ENCODE data around the gene CCDC54. TPM values are rescaled to one million over a fixed set of nuclear protein-coding genes. Genes with fewer than 3 reads are reported as not detected.

The CCDC54 gene
- total RNA-seq, 4 donors from 2014 or later = not detected

GRCh38 chr3:107414325-107414964 is 37.2 kb downstream of the CCDC54 start:
- Histone ChIP-seq H3K36me3 (no peaks in the 10 kb centered on the region), H3K27me3 (no peaks in the 10 kb centered on the region), H3K9me3 (peaks cover 0 to 6% (median 0%) of the 10 kb centered on the region in 3 donors), H3K27ac (no peak overlapping the region), H3K4me1 (no peaks in the 10 kb centered on the region), H3K4me3 (no peak overlapping the region)
- 100% methylated on average over 1 of the region's 1 CpG for WGBS, 2 donors
- DNase-seq = no peak
- intact Hi-C loops (cut with DNase I) = no loop called here
- TF ChIP-seq, protein P1, sequence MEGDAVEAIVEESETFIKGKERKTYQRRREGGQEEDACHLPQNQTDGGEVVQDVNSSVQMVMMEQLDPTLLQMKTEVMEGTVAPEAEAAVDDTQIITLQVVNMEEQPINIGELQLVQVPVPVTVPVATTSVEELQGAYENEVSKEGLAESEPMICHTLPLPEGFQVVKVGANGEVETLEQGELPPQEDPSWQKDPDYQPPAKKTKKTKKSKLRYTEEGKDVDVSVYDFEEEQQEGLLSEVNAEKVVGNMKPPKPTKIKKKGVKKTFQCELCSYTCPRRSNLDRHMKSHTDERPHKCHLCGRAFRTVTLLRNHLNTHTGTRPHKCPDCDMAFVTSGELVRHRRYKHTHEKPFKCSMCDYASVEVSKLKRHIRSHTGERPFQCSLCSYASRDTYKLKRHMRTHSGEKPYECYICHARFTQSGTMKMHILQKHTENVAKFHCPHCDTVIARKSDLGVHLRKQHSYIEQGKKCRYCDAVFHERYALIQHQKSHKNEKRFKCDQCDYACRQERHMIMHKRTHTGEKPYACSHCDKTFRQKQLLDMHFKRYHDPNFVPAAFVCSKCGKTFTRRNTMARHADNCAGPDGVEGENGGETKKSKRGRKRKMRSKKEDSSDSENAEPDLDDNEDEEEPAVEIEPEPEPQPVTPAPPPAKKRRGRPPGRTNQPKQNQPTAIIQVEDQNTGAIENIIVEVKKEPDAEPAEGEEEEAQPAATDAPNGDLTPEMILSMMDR (IDR thresholded peaks at IDR 0.05) = no peak
- TF ChIP-seq POLR2A (IDR thresholded peaks at IDR 0.05) = no peak

- 90 to 94% methylated on average over 3 of the region's 3 CpGs for WGBS, 2 donors
- no peak overlapping the region for H3K27ac ChIP-seq
- H3K9me3 ChIP-seq = no peaks in the 10 kb centered on the region
- H3K27me3 ChIP-seq = no peaks in the 10 kb centered on the region
- H3K4me3 ChIP-seq = no peak overlapping the region
- TF ChIP-seq POLR2A (IDR thresholded peaks at IDR 0.05) = no peak
- TF ChIP-seq, protein P1 (IDR thresholded peaks at IDR 0.05) = no peak
- DNase-seq = no peak
- intact Hi-C loops (cut with DNase I) = no loop called here
- H3K36me3 ChIP-seq = no peaks in the 10 kb centered on the region
- H3K4me1 ChIP-seq = peaks cover 0 to 3% (median 0%) of the 10 kb centered on the region in 3 donors
Measured at GRCh38 chr3:107416138-107416537, 38.9 kb downstream of the CCDC54 start.

DNA sequence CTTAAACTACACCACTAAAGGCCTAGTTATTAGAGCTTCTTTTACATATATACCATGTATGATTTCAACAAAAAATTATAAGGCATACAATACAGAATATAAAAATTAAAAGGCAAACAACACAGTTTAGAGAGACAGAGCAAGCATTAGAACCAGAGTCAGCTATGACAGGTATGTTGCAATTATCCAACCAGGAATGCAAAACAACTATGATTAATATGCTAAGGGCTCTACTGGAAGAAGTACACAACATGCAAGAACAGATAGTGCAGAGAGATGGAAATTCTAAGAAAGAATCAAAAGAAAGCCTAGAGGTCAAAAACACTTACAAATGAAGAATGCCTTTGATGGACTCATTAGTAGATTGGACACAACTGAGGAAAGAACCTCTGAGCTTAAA is 39.6 kb downstream of the CCDC54 start:
- no peak for DNase-seq

GRCh38 chr3:107421170-107421792 is 44.0 kb downstream of the CCDC54 start:
- H3K36me3 ChIP-seq = no peaks in the 10 kb centered on the region
- no peaks in the 10 kb centered on the region for H3K9me3 ChIP-seq
- no peak for DNase-seq
- no peaks in the 10 kb centered on the region for H3K27me3 ChIP-seq
- H3K27ac ChIP-seq = no peak overlapping the region
- H3K4me3 ChIP-seq = peak overlapping the region in 2 of 4 donors; percentile 8 to 39
- TF ChIP-seq POLR2A (IDR thresholded peaks at IDR 0.05) = no peak
- TF ChIP-seq, protein P1 (IDR thresholded peaks at IDR 0.05) = peak; percentile 47 to 73 (median 66)
- WGBS, 2 donors = 0 to 1% methylated on average over 4 of the region's 4 CpGs
- intact Hi-C loops (cut with DNase I) = no loop called here
- H3K4me1 ChIP-seq = peaks cover 0 to 7% (median 0%) of the 10 kb centered on the region in 3 donors

More for the DNA sequence above, 39.6 kb downstream of the CCDC54 start:
- Histone ChIP-seq H3K4me3 (no peak overlapping the region), H3K4me1 (peaks cover 0 to 7% (median 0%) of the 10 kb centered on the region in 3 donors), H3K27ac (no peak overlapping the region), H3K36me3 (no peaks in the 10 kb centered on the region), H3K27me3 (no peaks in the 10 kb centered on the region), H3K9me3 (no peaks in the 10 kb centered on the region)
- intact Hi-C loops (cut with DNase I) = no loop called here
- TF ChIP-seq, protein P1 (IDR thresholded peaks at IDR 0.05) = no peak
- TF ChIP-seq POLR2A (IDR thresholded peaks at IDR 0.05) = no peak

- intact Hi-C loops (cut with DNase I) = no loop called here
- 92 to 97% methylated on average over 1 of the region's 1 CpG for WGBS, 2 donors
- TF ChIP-seq POLR2A (IDR thresholded peaks at IDR 0.05) = no peak
- TF ChIP-seq, protein P1 (IDR thresholded peaks at IDR 0.05) = no peak
- no peak overlapping the region for H3K4me3 ChIP-seq
- H3K27me3 ChIP-seq = no peaks in the 10 kb centered on the region
- no peaks in the 10 kb centered on the region for H3K9me3 ChIP-seq
- DNase-seq = no peak
- H3K4me1 ChIP-seq = peaks cover 0 to 7% (median 0%) of the 10 kb centered on the region in 3 donors
- no peaks in the 10 kb centered on the region for H3K36me3 ChIP-seq
- H3K27ac ChIP-seq = no peak overlapping the region
Measured at GRCh38 chr3:107421881-107422280, 44.6 kb downstream of the CCDC54 start.
